GM18520 (cell line): Measurements from ENCODE around the gene TBCEL.
"Not testable (repeated sequence)": the region's sequence is repeated elsewhere in the genome, so short reads cannot be mapped to it uniquely, and the experiment has no call there.

Source experiments
- ATAC-seq: cut with Tn5 transposase; IDR thresholded peaks from one replicate; pipeline ENCODE4 v1.9.1; 2021; ENCODE audit not compliant: unreplicated experiment

Gene TBCEL

DNA sequence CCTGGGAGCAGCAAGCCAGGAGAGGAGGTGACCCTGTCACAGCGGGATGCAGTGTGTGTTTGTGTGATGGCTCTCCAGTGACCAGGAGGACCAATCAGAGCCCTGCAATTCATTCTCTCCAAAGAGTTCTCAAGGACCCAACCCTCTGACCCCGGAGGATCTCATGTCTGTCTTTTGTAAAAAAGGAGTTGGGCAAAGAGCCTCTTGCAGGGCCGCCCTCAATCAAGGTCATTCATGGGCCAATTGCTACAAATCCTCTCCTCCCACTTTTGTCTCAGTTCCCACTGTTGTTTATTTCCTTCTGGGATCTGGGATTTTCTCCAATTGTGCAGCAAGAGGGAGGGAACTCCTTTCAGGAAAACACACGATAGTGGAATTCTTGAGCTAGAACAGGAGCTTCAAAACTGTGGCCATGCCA, 81.2 kb downstream of the TBCEL start:
- no peak for ATAC-seq

DNA sequence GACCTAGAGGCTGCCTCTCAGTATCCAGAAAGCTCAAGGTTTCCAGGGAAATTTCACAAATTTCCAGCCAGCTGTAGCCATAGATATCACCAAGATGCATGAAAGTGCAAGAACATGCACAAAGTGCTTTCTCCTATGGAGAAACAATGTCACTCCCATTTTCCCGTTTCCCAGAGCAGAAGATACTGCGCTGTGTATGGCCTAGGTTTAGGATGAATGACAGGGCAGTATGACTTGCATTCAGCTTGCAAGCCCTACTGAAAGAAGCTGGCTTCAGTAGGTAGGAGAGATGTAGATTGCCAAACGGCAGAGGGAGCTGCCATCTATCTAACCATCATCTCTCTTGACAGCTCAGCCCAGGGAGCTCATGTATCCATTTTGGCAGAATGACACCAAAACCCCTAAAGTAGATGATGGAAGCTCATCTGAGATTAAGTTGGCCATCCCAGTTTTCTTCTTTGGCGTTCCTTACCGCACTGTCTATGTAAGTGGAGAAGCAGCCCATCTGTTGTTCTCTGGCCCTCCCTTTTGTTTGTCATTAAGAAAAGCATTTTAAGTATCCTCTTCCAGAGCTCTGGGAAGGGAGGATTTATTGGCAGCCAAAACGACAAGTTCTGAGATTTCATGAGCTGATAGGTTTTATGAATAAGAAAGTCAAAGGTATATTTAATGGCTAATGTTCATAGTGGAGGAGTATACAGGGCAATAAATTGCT, 81.7 kb downstream of the TBCEL start:
- no peak for ATAC-seq

DNA sequence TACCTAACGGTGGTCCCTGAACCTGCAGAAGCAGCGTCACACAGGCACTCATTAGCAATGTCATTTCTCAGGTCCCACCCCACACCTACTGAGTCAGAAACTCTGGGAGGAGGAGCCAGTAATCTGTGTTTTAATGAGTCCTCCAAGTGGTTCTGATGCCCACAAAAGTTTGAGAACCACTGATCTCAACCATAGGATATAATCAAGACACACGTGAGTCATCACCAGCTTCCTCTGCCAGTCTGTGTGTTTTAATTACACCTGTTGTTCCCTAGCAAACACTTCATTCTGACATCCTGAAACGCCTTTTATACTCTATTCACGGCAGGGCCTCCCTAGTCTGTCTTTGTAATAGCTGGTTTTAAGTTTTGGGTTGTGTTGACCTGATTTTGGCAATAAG, 82.9 kb downstream of the TBCEL start:
- no peak for ATAC-seq

DNA sequence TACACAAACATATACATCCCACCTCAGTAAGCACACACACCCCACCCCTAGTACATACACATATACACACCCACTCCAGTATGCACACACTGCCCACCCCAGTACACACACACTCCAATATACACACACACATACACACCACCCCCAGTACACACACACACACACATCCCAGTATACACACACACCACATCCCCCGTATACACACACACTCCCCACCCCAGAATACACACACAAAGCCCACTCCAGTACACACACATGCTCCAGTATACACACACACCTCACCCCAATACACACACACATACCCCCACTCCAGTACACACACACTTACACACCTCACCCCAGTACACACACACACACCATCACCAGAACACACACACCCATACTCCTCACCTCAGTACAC, 84.5 kb downstream of the TBCEL start:
- no peak for ATAC-seq

DNA sequence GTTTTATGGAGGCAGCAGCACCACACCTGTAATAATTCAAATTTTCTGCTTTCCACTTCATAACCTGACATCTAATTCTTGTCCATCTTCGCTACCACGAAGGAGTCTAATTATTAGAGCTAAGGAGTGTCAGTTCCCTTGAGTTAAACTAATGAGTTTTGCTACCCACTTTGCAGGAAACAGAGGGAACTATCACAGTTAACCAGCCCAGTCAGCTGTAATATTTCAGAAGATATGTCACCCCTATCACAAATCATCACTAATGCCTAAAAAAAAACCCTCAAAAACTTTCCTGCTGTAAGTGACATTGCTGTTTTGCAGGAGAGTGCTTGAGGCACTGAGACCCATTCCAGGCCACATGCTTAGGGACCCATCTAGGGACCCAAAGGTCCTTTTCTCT, 85.6 kb downstream of the TBCEL start:
- ATAC-seq = no peak

DNA sequence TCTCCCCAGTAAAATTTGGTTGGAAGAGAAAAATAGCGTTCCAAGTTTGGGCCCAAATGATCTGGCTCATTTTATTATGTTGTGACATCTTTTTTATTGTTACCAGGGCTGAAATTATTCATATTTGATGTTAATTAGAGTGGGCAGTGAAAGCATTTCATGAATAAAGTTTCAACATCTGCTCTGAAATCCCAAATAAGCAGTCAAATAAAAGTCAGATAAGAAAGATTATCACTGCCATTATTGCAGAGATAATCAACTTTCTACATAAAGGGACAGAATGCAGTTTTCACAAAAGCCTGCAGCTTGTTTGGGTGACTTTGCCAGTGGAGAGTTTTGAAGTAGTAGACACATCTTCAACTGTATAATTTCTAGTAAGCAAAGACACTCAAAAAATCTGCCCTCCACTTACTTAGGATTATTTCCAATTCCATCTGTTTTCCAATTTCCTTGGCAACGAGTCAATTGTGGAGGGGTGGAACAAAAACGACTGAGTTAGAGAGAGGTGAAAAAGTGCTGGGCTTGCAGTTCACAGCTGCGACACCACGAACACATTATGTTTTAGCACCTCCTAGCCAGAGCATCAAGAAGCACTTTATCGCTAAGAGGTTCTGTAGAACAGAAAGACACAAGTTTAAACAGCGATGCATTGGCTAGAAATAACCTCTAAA, 86.1 kb downstream of the TBCEL start:
- no peak for ATAC-seq

DNA sequence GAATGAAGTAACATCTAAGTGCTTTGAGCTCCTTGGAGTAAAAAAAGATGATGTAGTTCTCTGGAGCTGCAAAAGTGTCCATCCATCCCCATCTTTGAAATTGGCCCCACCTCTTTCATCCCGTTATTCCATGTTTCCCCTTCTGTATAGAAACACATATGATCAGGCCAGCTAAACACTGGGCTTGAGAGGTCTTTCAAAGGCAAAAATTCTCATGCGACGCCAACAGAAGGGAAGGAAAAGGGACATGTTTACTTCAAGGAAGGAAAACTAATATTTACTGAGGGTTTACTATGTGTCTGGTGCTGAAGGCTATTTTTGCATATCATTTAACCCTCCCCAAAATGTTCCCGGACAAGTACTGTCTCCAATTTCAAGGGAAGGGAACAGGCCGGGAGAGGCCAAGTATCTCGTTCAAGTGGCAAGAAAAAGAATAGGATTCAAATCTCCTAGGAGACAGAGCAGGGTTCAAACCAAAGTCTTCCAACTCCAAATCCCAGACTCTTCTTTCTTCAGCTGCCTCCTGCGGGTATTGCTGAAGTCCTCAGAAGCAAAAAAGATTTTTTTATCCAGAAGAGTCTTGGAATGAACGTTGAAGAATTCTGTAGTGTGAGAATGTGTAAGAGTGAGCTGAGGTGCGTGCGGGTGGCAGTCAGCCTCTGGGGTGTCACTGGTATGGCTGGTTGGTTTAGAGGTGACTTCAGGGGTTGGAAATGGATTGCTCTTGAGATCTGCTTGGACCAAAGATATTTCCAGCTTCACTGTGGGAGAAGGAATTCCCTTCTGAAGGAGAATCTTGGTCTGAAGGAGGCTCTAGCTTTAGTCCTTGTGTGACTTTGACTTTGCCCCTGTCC, 87.2 kb downstream of the TBCEL start:
- ATAC-seq = no peak

DNA sequence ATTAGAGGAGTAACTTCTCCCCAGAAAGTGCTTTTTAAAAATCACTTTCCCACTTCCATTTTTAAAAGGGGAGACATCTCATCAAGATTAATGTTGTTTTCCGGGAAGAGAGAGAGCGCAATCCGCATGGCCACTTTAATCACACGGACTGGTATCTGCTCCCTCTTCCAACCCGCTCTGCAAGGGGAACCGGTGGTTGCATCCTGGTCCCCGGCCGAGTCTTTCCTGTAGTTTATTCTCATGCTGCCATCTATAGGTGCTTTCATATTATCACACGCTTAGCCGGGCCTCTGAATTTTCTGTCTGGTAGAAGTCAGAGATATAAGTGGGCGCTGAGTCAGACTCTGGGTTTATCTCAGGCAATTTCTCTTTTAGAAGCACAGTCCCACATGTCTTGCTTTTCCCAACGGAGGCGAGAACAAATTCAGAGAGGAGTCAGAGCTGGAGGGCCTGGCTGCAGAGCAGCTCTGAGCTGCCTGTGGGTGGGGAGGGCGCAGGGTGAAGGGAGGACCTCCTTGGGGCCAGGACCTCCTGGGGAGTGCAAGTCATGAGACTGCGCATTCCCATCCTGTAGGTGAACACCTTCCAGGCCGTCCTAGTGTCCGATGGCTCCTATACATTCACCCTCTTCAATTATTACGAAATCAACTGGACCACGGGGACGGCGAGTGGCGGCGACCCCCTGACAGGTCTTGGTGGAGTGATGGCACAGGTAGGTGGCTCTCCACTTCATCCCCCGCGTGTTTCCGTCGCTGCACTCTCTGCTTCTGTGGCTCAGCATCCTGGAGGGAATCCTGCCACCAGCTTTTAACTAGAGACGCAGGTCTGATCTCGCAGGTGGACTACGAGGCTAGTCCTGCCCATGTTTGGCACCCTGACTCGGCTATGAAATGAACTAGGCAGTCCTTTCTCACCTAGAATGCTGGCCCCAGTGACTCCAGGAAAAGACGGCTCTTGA, 88.9 kb downstream of the TBCEL start:
- ATAC-seq = no peak

DNA sequence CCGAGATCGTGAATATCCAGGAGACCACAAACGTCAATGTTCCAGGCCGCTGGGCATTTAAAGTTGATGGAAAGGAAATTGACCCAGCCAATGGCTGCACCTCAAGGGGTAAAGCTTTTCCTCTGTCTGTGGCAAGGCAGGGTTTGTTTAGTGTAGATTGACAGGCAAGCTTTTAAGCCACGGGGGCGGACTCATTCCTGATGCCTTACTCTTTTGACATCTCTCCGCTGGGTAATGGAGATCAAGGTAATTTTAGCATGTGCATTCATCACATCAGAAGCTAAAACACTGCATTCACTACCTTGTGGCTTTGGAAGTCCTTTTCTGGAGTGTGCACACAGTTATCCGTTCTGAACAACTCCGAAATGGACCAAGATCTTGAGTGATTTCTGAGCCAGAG, 89.7 kb downstream of the TBCEL start:
- no peak for ATAC-seq

DNA sequence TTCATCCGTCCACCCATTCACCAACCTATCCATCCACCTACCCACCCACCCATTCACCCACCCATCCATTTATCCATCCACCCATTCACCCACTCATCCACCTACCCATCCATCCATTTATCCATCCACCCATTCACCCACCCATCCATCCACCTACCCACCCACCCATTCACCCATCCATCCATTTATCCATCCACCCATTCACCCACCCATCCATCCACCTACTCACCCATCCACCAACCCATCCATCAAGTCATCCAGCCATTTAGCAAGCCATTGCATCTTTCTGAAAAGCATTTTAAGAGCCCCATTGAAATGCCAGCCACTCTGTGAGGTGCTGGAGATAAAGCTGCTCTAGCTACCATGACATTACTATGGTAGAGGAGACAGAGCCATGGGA, 91.1 kb downstream of the TBCEL start:
- not testable (repeated sequence) for ATAC-seq

DNA sequence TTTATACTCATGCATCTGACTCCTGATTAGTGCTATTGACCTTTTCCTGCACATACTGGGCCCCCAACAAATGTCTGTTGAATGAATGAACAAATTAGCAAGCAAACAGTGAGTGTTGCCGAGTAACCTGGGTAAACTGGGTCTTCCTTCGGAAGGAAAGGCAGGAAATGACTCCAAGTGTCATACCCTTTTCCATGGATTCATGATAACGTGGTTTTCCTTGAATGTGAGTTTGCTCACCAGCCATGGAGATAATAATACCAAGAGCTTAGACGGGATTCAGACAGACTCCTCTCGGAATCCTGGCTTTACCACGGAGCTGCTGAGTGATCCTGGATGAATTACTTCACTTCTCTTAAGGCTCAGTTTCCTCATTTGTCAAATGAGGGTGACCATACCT, 93.9 kb downstream of the TBCEL start:
- no peak for ATAC-seq

DNA sequence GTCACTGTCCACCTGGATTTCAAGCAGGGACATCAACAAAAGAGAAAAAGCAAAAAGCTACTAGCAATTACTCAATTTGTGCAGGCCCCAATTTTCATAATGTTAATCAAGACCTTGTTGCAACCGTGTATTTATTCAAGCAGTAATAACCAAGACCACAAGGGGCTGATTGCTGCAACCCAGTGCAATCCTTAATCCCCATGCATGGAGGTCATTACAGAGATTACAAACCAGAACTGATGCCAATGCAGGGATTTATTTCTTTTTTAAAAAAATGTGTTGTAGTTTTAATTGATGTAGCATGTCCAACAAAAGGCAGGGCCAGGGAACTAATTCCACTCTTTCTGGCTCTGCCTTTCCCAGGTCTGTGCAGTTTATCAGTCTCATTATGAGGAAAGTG, 95.5 kb downstream of the TBCEL start:
- ATAC-seq = no peak

DNA sequence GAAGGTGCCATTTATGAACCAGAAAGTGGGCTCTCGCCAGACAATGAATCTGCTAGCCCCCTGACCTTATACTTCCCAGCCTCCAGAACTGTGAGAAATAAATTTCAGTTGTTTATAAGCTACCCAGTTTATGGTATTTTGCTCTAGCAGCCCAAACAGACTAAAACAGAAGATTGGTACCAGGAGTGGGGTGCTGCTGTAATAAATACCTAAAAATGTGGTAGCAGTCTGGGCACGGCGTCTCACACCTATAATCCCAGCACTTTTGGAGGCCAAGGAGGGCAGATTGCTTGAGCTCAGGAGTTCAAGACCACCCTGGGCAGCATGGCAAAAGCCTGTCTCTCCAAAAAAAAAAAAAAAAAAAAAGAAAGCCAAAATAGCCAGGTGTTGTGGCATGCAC, 98.4 kb downstream of the TBCEL start:
- no peak for ATAC-seq

DNA sequence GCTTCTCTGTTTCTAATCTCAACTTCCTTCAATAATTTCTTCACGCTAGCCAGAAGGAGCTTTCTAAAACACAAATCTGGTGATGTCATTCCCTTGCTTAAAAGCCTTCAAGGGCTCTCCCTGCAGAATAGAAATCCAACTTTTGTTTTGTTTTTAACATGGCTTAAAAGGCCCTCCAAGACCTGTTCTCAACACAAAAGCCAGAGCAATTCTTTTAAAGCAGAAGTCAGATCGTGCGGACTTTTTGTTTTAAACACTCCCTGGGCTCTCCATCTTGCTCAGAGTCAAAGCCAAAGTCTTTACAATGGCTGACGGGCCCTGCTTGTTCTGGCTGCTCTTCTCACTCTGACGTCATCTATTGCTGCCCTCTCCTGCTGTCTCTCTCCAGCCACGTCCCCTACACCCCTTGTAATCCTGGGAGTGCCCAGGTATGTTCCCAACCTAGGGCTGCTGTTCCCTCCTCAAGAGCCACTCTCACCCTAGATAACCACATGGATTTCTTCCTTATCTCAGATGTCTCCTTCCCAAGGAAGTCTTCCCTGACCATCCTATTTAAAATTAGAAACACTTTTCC, 99.7 kb downstream of the TBCEL start:
- ATAC-seq = no peak

DNA sequence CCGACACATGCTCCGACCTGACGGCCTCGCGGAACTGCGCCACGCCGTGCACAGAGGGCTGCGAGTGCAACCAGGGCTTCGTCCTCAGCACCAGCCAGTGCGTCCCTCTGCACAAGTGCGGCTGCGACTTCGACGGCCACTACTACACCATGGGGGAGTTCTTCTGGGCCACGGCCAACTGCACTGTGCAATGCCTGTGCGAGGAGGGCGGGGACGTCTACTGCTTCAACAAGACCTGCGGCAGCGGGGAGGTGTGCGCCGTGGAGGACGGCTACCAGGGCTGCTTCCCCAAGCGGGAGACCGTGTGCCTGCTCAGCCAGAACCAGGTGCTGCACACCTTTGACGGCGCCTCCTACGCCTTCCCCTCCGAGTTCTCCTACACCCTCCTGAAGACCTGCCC, 103.9 kb downstream of the TBCEL start:
- no peak for ATAC-seq

DNA sequence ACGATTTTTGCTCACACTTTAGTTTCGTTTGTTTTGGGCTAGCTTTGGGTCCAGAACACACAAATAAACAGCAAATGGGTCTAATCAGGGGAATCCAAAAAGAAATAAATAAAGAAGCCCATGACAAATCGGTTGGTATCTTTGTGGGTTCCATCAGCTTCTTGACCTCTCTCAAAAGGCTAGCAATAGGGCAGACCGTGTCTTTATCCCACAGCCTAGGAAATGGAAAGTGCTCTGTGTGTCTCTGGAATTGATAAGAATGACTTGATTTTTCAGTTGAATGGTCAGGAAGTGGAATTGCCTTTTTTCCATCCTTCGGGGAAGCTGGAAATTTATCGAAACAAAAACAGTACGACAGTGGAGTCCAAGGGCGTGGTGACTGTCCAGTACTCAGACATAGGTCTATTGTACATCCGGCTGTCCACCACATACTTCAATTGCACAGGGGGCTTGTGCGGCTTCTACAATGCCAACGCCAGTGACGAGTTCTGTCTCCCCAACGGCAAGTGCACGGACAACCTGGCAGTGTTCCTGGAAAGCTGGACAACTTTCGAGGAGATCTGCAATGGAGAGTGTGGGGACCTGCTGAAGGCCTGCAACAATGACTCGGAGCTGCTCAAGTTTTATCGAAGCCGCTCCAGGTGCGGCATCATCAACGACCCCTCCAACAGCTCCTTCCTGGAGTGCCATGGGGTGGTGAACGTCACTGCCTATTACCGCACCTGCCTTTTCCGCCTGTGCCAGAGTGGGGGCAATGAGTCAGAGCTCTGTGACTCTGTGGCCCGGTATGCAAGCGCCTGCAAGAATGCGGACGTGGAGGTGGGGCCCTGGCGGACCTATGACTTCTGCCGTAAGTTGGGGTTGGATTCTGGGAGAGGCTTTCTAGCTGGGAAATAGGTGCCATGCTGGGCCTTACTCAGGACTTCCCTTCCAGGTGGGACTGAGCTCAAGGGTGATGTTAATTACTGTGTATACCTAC, 105.7 kb downstream of the TBCEL start:
- no peak for ATAC-seq

DNA sequence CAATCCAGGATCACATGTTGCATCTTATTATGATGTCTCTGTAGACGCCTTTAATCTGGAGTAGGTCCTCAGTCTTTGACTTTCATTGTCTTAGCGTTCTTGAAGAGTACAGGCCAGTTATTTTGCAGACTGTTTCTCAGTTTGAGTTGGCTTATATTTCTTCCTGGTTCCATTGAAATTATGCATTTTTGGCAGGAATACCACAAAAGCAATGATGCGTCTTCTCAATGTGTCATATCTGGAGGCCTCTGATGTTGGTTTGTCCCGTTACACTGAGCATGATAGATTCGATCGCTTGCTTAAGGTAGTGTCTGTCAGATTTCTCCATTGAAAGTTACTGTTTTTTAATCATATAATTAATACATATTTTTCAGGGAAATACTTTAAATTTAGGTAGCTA, 107.8 kb downstream of the TBCEL start:
- no peak for ATAC-seq

DNA sequence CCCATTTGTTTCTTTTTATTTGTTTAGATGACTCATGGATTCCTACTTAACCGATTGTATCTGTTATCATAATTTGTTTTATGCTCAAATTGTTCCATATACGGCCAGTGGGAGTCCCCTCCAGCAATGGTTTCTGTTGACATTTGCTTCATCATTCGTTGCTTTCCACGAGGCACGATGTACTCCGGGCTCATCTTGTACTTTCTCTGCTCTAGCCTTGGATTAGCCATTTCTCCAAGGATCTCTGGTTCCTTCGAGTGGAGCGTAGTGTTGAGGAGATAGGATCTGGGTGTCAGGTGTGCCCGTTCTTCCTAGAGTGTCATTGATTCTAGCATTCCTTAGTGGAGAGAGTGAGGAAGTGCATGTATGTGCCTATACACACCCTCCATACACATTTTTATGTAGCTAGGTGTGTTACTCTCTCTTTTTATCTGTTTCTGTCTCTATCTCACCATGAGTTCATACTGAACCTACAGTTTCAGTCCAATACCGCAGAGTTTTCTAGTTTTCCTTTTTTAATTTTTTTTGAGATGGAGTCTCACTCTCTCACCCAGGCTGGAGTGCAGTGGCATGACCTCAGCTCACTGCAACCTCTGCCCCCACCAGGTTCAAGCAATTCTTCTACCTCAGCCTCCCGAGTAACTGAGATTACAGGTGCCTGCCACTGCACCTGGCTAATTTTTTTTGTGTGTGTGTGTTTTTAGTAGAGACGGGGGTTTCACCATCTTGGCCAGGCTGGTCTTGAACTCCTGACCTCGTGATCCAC, 108.5 kb downstream of the TBCEL start:
- ATAC-seq = no peak
